ENCODE results near the gene LAMB2.

DNA sequence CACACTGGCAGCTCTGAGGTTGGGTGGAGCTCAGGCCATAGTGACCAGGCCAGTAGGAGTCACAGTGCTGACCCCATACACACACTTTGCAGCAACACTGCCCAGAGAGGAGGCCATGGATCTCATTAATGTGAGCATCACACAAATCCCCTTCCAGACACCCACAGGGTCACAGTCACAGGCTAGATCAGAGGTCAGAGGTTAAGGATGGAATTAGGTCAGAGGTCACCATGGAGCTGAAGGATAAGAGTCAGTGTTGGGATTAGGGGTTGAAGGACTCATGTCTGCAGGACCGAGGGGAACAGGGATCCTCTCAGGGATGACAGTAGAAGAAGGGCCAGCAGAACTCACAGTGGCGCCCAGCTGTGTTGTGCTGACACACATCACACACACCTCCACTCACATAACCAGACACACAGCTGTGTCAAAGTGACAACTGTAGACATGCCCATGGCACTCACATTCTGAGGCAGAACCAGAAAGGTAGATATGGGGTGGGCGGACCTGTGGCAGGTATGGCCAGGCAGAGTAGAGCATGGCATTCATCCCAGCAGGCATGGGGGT lies 20.6 kb upstream of the LAMB2 start:
- TF ChIP-seq, protein P1, sequence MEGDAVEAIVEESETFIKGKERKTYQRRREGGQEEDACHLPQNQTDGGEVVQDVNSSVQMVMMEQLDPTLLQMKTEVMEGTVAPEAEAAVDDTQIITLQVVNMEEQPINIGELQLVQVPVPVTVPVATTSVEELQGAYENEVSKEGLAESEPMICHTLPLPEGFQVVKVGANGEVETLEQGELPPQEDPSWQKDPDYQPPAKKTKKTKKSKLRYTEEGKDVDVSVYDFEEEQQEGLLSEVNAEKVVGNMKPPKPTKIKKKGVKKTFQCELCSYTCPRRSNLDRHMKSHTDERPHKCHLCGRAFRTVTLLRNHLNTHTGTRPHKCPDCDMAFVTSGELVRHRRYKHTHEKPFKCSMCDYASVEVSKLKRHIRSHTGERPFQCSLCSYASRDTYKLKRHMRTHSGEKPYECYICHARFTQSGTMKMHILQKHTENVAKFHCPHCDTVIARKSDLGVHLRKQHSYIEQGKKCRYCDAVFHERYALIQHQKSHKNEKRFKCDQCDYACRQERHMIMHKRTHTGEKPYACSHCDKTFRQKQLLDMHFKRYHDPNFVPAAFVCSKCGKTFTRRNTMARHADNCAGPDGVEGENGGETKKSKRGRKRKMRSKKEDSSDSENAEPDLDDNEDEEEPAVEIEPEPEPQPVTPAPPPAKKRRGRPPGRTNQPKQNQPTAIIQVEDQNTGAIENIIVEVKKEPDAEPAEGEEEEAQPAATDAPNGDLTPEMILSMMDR (IDR thresholded peaks at IDR 0.05) = no peak
- no peak for TF ChIP-seq EZH2 (IDR thresholded peaks at IDR 0.05)
